WTC11 (cell line): Measurements from ENCODE around the gene NR1I2. TPM values are rescaled to one million over a fixed set of nuclear protein-coding genes. Genes with fewer than 3 reads are reported as not detected.
A peak's percentile ranks its signal among the peaks of the same experiment; 100 is the strongest.

Experiments
- ATAC-seq: fragments of 200-7000 bp; cut with Tn5 transposase; 2 replicates; pipeline ENCODE4 v1.10.0; 2021; ENCODE audit warnings: mild to moderate bottlenecking, moderate library complexity
- CTCF ChIA-PET: fragments of 300-600 bp; sonication (Branson Sonifier 250); formaldehyde crosslinking; loops from one replicate; lab custom pipeline; 2021; ENCODE audit warnings: antibody characterized with exemption; lab: Charles Lee
- POLR2A ChIA-PET: fragments of 350-600 bp; sonication (Branson Sonifier 250); formaldehyde crosslinking; loops from one replicate; lab custom pipeline; 2021; ENCODE audit warnings: antibody characterized with exemption; lab: Charles Lee
- DNase-seq: peaks from one replicate; pipeline ENCODE4 v3.0.0; 2021; ENCODE audit warnings: low spot score
- H3K27ac Mint-ChIP-seq: 2 replicates; pipeline ENCODE4 v1.8.0; 2021; ENCODE audit warnings: mixed read lengths
- H3K27me3 Mint-ChIP-seq: 2 replicates; pipeline ENCODE4 v1.8.0; 2021; ENCODE audit warnings: low read depth, mild to moderate bottlenecking, moderate library complexity, mixed read lengths
- H3K36me3 Mint-ChIP-seq: 2 replicates; pipeline ENCODE4 v1.8.0; 2021; ENCODE audit warnings: mixed read lengths
- H3K4me1 Mint-ChIP-seq: 2 replicates; pipeline ENCODE4 v1.8.0; 2022; ENCODE audit warnings: mixed read lengths
- H3K4me3 Mint-ChIP-seq: 2 replicates; pipeline ENCODE4 v1.8.0; 2021; ENCODE audit warnings: mild to moderate bottlenecking, moderate library complexity, mixed read lengths
- H3K9me3 Mint-ChIP-seq: 2 replicates; pipeline ENCODE4 v1.8.0; 2021; ENCODE audit warnings: mixed read lengths
- AFF4 ChIP-seq: sonication (generic); formaldehyde crosslinking; IDR thresholded peaks from 2 replicates; pipeline ENCODE4 v1.8.1; 2023; ENCODE audit warnings: mild to moderate bottlenecking, missing genetic modification reagents, borderline replicate concordance
- AR ChIP-seq: fragments of 250-450 bp; sonication (Bioruptor Pico); IDR thresholded peaks from 2 replicates; pipeline ENCODE4 v1.9.0; 2021; ENCODE audit warnings: mild to moderate bottlenecking
- FOXJ3 ChIP-seq: sonication (generic); formaldehyde crosslinking; IDR thresholded peaks from 2 replicates; pipeline ENCODE4 v1.9.0; 2021; ENCODE audit warnings: missing genetic modification reagents, mild to moderate bottlenecking, borderline replicate concordance
- FOXK1 ChIP-seq: sonication (generic); formaldehyde crosslinking; IDR thresholded peaks from 2 replicates; pipeline ENCODE4 v1.8.0; 2022; ENCODE audit warnings: mild to moderate bottlenecking, moderate library complexity, missing genetic modification reagents
- FOXP1 ChIP-seq: sonication (generic); formaldehyde crosslinking; IDR thresholded peaks from 2 replicates; pipeline ENCODE4 v1.8.0; 2022; ENCODE audit warnings: missing genetic modification reagents, mild to moderate bottlenecking, moderate library complexity, borderline replicate concordance
- FOXP4 ChIP-seq: sonication (generic); formaldehyde crosslinking; IDR thresholded peaks from 2 replicates; pipeline ENCODE4 v1.8.0; 2022; ENCODE audit warnings: mild to moderate bottlenecking, missing genetic modification reagents
- GABPB1 ChIP-seq: sonication (generic); formaldehyde crosslinking; IDR thresholded peaks from 2 replicates; pipeline ENCODE4 v1.8.1; 2023; ENCODE audit warnings: mild to moderate bottlenecking, missing genetic modification reagents
- NFYB ChIP-seq: sonication (generic); formaldehyde crosslinking; conservative IDR thresholded peaks from 2 replicates; pipeline ENCODE4 v1.8.0; 2022; ENCODE audit warnings: low read depth, missing genetic modification reagents
- NR2C2 ChIP-seq: sonication (generic); formaldehyde crosslinking; IDR thresholded peaks from 2 replicates; pipeline ENCODE4 v1.8.0; 2022; ENCODE audit warnings: mild to moderate bottlenecking, missing genetic modification reagents
- OVOL2 ChIP-seq: fragments of 250-450 bp; sonication (Bioruptor Pico); IDR thresholded peaks from 2 replicates; pipeline ENCODE4 v1.9.0; 2021; ENCODE audit warnings: mild to moderate bottlenecking, borderline replicate concordance
- PRDM15 ChIP-seq: sonication (generic); formaldehyde crosslinking; IDR thresholded peaks from 2 replicates; pipeline ENCODE4 v1.8.0; 2022; ENCODE audit warnings: missing genetic modification reagents
- TCF7 ChIP-seq: sonication (generic); formaldehyde crosslinking; IDR thresholded peaks from 2 replicates; pipeline ENCODE4 v1.8.0; 2022; ENCODE audit warnings: mild to moderate bottlenecking, low read depth, missing genetic modification reagents, moderate library complexity
- TP53 ChIP-seq: sonication (generic); formaldehyde crosslinking; IDR thresholded peaks from 2 replicates; pipeline ENCODE4 v1.8.1; 2023; ENCODE audit warnings: mild to moderate bottlenecking, missing genetic modification reagents
- ZBTB43 ChIP-seq: sonication (generic); formaldehyde crosslinking; IDR thresholded peaks from 2 replicates; pipeline ENCODE4 v1.8.1; 2023; ENCODE audit warnings: mild to moderate bottlenecking, missing genetic modification reagents
- ZNF138 ChIP-seq: sonication (generic); formaldehyde crosslinking; conservative IDR thresholded peaks from 2 replicates; pipeline ENCODE4 v1.8.1; 2022; ENCODE audit warnings: mild to moderate bottlenecking, moderate library complexity, missing genetic modification reagents
- ZNF219 ChIP-seq: sonication (generic); formaldehyde crosslinking; IDR thresholded peaks from 2 replicates; pipeline ENCODE4 v1.8.0; 2023; ENCODE audit warnings: missing genetic modification reagents, mild to moderate bottlenecking, borderline replicate concordance
- ZNF512 ChIP-seq: sonication (generic); formaldehyde crosslinking; IDR thresholded peaks from 2 replicates; pipeline ENCODE4 v1.8.1; 2022; ENCODE audit warnings: missing genetic modification reagents, borderline replicate concordance
- ZSCAN18 ChIP-seq: fragments of 250-450 bp; sonication (Bioruptor Pico); IDR thresholded peaks from 2 replicates; pipeline ENCODE4 v2.1.2; 2022; ENCODE audit warnings: mild to moderate bottlenecking, moderate library complexity
- total RNA-seq: library from RNA; stranded (reverse); gene quantifications from 3 replicates; pipeline ENCODE4 v1.2.3, GENCODE V29; 2021

Gene NR1I2
- total RNA-seq, 1 experiment from 2014 or later = 1.7 TPM

- TF ChIP-seq AR = no peak
- no peak for TF ChIP-seq ZNF138 (CRISPR knock-in tag)
- TF ChIP-seq NFYB (CRISPR knock-in tag) = no peak
- TF ChIP-seq PRDM15 (CRISPR knock-in tag) = no peak
- no peak for TF ChIP-seq ZNF219 (CRISPR knock-in tag)
- TF ChIP-seq NR2C2 (CRISPR knock-in tag) = no peak
- TF ChIP-seq ZNF512 (CRISPR knock-in tag) = no peak
- TF ChIP-seq ZBTB43 (CRISPR knock-in tag) = no peak
- TF ChIP-seq GABPB1 (CRISPR knock-in tag) = no peak
- no peak for TF ChIP-seq TP53 (CRISPR knock-in tag)
- TF ChIP-seq FOXK1 (CRISPR knock-in tag) = no peak
These were observed 26.3 kb downstream of the NR1I2 start (continued) for GRCh38 chr3:119808244-119808643.

GRCh38 chr3:119808843-119809242 is 26.9 kb downstream of the NR1I2 start:
- ATAC-seq (no peak), DNase-seq (no peak)
- Mint-ChIP-seq H3K9me3 (no peaks in the 10 kb centered on the region), H3K27ac (no peak overlapping the region), H3K4me3 (peak overlapping the region; percentile 79; the same call in 1 of the 2 replicates), H3K27me3 (peaks cover 23% of the 10 kb centered on the region), H3K4me1 (peaks cover 13% of the 10 kb centered on the region), H3K36me3 (no peaks in the 10 kb centered on the region)
- ChIA-PET CTCF (interaction anchor here (1.4 kb wide), 1 partner anchor 8 kb away, joined by 5 read pairs; no protein-coding TSS in a partner anchor), POLR2A (no interaction called here)
- TF ChIP-seq OVOL2 (CRISPR knock-in tag) = no peak
- no peak for TF ChIP-seq TCF7 (CRISPR knock-in tag)
- TF ChIP-seq AFF4 (CRISPR knock-in tag) = no peak
- TF ChIP-seq FOXP1 (CRISPR knock-in tag) = no peak
- no peak for TF ChIP-seq FOXJ3 (CRISPR knock-in tag)
- TF ChIP-seq ZBTB43 (CRISPR knock-in tag) = no peak
- no peak for TF ChIP-seq ZSCAN18 (CRISPR knock-in tag)
- no peak for TF ChIP-seq FOXP4 (CRISPR knock-in tag)
